ENCODE data around the gene TRIM15.

DNA sequence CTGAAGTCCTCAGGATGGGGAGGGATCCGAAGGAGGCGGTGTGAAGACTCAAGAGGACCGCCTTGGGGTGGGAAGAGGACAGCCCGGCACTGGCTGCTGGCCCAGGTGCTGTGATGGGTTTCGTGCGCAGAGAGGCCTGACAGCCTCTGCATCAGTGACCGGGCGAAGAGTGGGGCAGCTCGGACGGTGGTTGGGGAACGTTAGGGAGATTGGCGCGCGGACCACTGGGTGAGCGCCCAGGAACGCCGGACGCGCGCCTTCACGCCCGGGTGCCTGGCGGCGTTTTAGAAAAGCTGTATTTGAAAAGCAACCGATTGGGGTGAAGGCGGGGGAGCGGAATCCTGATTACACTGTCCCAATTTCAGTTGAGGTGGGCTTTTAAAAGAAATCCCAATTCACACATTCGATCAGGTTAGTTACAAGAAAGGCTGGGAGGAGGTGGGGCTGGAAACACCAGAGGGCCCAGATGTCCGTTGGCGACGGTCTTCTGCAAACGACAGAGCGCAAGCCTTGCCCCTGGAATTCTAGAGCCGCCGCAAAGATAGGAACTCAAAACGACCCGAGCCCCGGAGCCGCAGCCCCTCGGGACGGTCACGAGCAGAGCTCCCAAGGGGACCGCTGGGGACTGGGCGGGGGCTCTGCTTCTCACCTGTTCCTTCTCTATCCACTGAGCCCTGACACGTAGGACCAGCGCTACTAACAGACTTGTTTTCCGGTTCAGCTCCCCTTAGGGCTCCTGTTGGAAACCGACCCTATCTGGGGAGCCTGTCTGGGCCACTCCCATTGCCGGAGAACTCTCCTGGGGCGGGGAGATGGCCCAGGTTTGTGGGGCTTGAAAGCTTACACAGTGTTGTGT, 35.9 kb upstream of the TRIM15 start:
- TF ChIP-seq POLR2AphosphoS5 (IDR thresholded peaks at IDR 0.05; ENCODE audit: low read depth, low read length) (no peak), POLR2A (IDR thresholded peaks at IDR 0.05; ENCODE audit: low read depth, low read length) (no peak), TAF1 (IDR thresholded peaks at IDR 0.05; ENCODE audit: borderline replicate concordance, low read depth, low read length) (no peak)

Measured in GM12892 (cell line).